K562 (cell line): Measurements from ENCODE around the gene FOS. TPM values are rescaled to one million over a fixed set of nuclear protein-coding genes. Genes with fewer than 3 reads are reported as not detected.

ENCODE experiments used
- BHLHE40 ChIP-seq: IDR thresholded peaks from 2 replicates; pipeline ENCODE4 v1.6.1; 2011; ENCODE audit warnings: low read length, improper control_type of control experiment
- NONO ChIP-seq, 2 experiments: fragments of 200-400 bp in 1 of 2; fragments of 450-650 bp in 1 of 2; formaldehyde crosslinking in 1 of 2; IDR thresholded peaks; 2 replicates each; pipeline ENCODE4 v1.6.1; 2017; ENCODE audit warnings: low read depth in 2 of 2, mild to moderate bottlenecking in 2 of 2, moderate library complexity in 2 of 2, low read length in 1 of 2
- POU5F1 ChIP-seq: fragments of 150-350 bp; IDR thresholded peaks from 2 replicates; pipeline ENCODE4 v1.6.1; 2014; ENCODE audit warnings: borderline replicate concordance, low read length, low read depth, mild to moderate bottlenecking; ENCODE audit not compliant: partially characterized antibody
- RFX1 ChIP-seq: fragments of 450-650 bp; IDR thresholded peaks from 2 replicates; pipeline ENCODE4 v1.6.1; 2016; ENCODE audit warnings: mild to moderate bottlenecking, moderate library complexity
- SMARCA4 ChIP-seq: fragments of 450-650 bp; IDR thresholded peaks from 2 replicates; pipeline ENCODE4 v1.6.1; 2016
- SMARCB1 ChIP-seq: IDR thresholded peaks from 2 replicates; pipeline ENCODE4 v1.6.1; 2011; ENCODE audit warnings: improper control_type of control experiment, low read depth; ENCODE audit not compliant: insufficient read length
- TAF15 ChIP-seq: fragments of 200-400 bp; formaldehyde crosslinking; IDR thresholded peaks from 2 replicates; pipeline ENCODE4 v1.6.1; 2017; ENCODE audit warnings: mild to moderate bottlenecking, low read depth, low read length, moderate library complexity
- ZNF354B ChIP-seq: fragments of 250-450 bp; sonication (Bioruptor Pico); IDR thresholded peaks from 2 replicates; pipeline ENCODE4 v1.4.0; 2020
- ZNF561 ChIP-seq: fragments of 450-650 bp; formaldehyde crosslinking; conservative IDR thresholded peaks from 2 replicates; pipeline ENCODE4 v1.4.0; 2020; ENCODE audit warnings: mild to moderate bottlenecking, moderate library complexity
- polyA plus RNA-seq, 8 experiments: library from polyadenylated mRNA; depleted of rRNA in 4 of 8; stranded (reverse) in 5 of 8; unstranded in 3 of 8; fragments of >200 nt; fragmentation: Nextera tagmentation in 2 of 8; fragmentation: Illumina TruSeq in 1 of 8; extraction: Ambion mirVana in 2 of 8; extraction: Trizol in 1 of 8; gene quantifications; 2 replicates each; pipeline versions ENCODE4 v1.2.1 to v1.2.3, GENCODE V29; 2011 to 2014; ENCODE audit warnings: inconsistent platforms in 1 of 8, missing spikeins in 1 of 8
- total RNA-seq, 7 experiments: library from RNA; depleted of rRNA in 6 of 7; stranded (reverse); fragments of >200 nt in 6 of 7; fragmentation: Illumina TruSeq in 2 of 7; extraction: Trizol in 2 of 7; gene quantifications; 2 replicates each; pipeline versions ENCODE4 v1.2.1 to v1.2.3, GENCODE V29; 2011 to 2021; ENCODE audit warnings: low replicate concordance in 1 of 7
- TF ChIP-seq, protein P1 (sequence below): sonication (generic); formaldehyde crosslinking; IDR thresholded peaks from 2 replicates; pipeline ENCODE4 v1.9.0; 2022; ENCODE audit warnings: mild to moderate bottlenecking, missing genetic modification reagents
- TF ChIP-seq, protein P2 (sequence below): fragments of 250-450 bp; sonication (Bioruptor Pico); IDR thresholded peaks from 2 replicates; pipeline ENCODE4 v1.5.0; 2020; ENCODE audit warnings: mild to moderate bottlenecking
- TF ChIP-seq, protein P3 (sequence below): sonication (generic); formaldehyde crosslinking; IDR thresholded peaks from 2 replicates; pipeline ENCODE4 v1.5.0; 2020; ENCODE audit warnings: missing genetic modification reagents
- TF ChIP-seq, protein P4 (sequence below): fragments of 450-650 bp; formaldehyde crosslinking; IDR thresholded peaks from 2 replicates; pipeline ENCODE4 v1.4.0; 2020; ENCODE audit warnings: mild to moderate bottlenecking, moderate library complexity
- TF ChIP-seq, protein P5 (sequence below), 2 experiments: fragments of 450-650 bp; formaldehyde crosslinking in 1 of 2; IDR thresholded peaks; 2 replicates each; pipeline versions ENCODE4 v1.4.0 to v1.6.1; 2014 to 2020; ENCODE audit warnings: mild to moderate bottlenecking in 2 of 2, borderline replicate concordance in 1 of 2, low read depth in 1 of 2

Gene FOS
- total and polyA plus RNA-seq, 9 of the 15 experiments (the other 6 are each of a cell fraction or from before 2014, with no cell fraction given) = 0.54 to 13.8 (median 8.9) TPM

DNA sequence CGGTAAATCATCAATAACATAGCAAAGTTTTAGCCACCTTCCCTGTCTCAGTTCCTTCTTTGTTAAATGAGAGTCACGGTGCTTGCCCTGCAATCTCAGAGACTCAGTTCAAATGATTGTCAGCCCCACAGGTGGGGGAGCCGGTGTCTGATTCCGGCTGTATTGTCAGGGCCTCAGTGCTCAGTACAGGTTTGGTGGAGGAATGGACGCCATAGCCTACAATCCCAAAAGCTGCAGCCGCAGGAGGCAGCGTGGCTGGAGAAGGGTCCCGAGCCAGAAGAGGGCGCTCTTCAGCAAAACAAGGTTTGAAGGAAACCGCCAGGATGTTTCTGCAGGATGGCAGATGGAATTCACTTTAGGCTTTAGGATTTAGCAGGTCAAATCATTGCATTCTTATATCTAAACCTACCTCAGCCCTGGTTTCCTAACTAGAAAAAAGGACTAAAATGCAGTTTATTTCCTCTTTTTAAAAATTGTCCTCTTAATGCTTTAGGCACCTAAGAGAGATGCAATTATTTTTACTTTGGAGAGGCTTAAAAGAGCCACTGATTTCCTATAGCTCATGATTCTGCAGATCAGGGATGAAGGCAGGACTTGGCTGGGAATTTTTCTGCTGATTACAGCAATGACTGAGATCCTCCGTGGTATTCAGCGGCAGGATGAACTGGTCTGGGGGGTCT, 29.2 kb downstream of the FOS start (continued):
- TF ChIP-seq, protein P1, sequence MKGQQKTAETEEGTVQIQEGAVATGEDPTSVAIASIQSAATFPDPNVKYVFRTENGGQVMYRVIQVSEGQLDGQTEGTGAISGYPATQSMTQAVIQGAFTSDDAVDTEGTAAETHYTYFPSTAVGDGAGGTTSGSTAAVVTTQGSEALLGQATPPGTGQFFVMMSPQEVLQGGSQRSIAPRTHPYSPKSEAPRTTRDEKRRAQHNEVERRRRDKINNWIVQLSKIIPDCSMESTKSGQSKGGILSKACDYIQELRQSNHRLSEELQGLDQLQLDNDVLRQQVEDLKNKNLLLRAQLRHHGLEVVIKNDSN = no peak
- TF ChIP-seq, protein P2, sequence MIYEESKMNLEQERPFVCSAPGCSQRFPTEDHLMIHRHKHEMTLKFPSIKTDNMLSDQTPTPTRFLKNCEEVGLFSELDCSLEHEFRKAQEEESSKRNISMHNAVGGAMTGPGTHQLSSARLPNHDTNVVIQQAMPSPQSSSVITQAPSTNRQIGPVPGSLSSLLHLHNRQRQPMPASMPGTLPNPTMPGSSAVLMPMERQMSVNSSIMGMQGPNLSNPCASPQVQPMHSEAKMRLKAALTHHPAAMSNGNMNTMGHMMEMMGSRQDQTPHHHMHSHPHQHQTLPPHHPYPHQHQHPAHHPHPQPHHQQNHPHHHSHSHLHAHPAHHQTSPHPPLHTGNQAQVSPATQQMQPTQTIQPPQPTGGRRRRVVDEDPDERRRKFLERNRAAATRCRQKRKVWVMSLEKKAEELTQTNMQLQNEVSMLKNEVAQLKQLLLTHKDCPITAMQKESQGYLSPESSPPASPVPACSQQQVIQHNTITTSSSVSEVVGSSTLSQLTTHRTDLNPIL = no peak
- TF ChIP-seq NONO (IDR thresholded peaks at IDR 0.05; ENCODE audit: low read depth in 2 of 2, low read length in 1 of 2) = no peak
- TF ChIP-seq, protein P3, sequence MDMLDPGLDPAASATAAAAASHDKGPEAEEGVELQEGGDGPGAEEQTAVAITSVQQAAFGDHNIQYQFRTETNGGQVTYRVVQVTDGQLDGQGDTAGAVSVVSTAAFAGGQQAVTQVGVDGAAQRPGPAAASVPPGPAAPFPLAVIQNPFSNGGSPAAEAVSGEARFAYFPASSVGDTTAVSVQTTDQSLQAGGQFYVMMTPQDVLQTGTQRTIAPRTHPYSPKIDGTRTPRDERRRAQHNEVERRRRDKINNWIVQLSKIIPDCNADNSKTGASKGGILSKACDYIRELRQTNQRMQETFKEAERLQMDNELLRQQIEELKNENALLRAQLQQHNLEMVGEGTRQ (CRISPR knock-in tag) = no peak
- TF ChIP-seq POU5F1 = no peak
- TF ChIP-seq ZNF354B (CRISPR knock-in tag) = no peak
- 0 out of 2 replicates have a peak, but pooled peaks have one; percentile 21 for TF ChIP-seq BHLHE40
- no peak for TF ChIP-seq TAF15
- TF ChIP-seq, protein P4, sequence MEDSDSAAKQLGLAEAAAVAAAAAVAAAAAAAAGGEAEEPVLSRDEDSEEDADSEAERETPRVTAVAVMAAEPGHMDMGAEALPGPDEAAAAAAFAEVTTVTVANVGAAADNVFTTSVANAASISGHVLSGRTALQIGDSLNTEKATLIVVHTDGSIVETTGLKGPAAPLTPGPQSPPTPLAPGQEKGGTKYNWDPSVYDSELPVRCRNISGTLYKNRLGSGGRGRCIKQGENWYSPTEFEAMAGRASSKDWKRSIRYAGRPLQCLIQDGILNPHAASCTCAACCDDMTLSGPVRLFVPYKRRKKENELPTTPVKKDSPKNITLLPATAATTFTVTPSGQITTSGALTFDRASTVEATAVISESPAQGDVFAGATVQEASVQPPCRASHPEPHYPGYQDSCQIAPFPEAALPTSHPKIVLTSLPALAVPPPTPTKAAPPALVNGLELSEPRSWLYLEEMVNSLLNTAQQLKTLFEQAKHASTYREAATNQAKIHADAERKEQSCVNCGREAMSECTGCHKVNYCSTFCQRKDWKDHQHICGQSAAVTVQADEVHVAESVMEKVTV (CRISPR knock-in tag) = peak; percentile 76
- no peak for TF ChIP-seq RFX1
- TF ChIP-seq SMARCB1 = no peak
- TF ChIP-seq, protein P5, sequence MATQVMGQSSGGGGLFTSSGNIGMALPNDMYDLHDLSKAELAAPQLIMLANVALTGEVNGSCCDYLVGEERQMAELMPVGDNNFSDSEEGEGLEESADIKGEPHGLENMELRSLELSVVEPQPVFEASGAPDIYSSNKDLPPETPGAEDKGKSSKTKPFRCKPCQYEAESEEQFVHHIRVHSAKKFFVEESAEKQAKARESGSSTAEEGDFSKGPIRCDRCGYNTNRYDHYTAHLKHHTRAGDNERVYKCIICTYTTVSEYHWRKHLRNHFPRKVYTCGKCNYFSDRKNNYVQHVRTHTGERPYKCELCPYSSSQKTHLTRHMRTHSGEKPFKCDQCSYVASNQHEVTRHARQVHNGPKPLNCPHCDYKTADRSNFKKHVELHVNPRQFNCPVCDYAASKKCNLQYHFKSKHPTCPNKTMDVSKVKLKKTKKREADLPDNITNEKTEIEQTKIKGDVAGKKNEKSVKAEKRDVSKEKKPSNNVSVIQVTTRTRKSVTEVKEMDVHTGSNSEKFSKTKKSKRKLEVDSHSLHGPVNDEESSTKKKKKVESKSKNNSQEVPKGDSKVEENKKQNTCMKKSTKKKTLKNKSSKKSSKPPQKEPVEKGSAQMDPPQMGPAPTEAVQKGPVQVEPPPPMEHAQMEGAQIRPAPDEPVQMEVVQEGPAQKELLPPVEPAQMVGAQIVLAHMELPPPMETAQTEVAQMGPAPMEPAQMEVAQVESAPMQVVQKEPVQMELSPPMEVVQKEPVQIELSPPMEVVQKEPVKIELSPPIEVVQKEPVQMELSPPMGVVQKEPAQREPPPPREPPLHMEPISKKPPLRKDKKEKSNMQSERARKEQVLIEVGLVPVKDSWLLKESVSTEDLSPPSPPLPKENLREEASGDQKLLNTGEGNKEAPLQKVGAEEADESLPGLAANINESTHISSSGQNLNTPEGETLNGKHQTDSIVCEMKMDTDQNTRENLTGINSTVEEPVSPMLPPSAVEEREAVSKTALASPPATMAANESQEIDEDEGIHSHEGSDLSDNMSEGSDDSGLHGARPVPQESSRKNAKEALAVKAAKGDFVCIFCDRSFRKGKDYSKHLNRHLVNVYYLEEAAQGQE (IDR thresholded peaks at IDR 0.05; ENCODE audit: borderline replicate concordance) = peak; percentile 85
- TF ChIP-seq, protein P5 (CRISPR knock-in tag; IDR thresholded peaks at IDR 0.05; ENCODE audit: low read depth) = no peak
- TF ChIP-seq ZNF561 = no peak
- TF ChIP-seq SMARCA4 = no peak
